Fibroblast of peridontal ligament (primary cell): Measurements from ENCODE around the gene NDRG3.
"Not testable (repeated sequence)": the region's sequence is repeated elsewhere in the genome, so short reads cannot be mapped to it uniquely, and the experiment has no call there.

Experiments used
- DNase-seq: peaks from one replicate; pipeline ENCODE4 v3.0.0-alpha.2; 2010; ENCODE audit errors: extremely low read depth

NDRG3 gene

GRCh38 chr20:36688630-36689029 is 57.3 kb downstream of the NDRG3 start:
- no peak for DNase-seq

- no peak for DNase-seq
Measured at GRCh38 chr20:36687850-36688249, 58.0 kb downstream of the NDRG3 start.

GRCh38 chr20:36686944-36687343 is 58.9 kb downstream of the NDRG3 start:
- no peak for DNase-seq

- DNase-seq, result no peak
Measured at GRCh38 chr20:36686504-36686903, 59.4 kb downstream of the NDRG3 start.

GRCh38 chr20:36684747-36685146 is 61.1 kb downstream of the NDRG3 start:
- no peak for DNase-seq

GRCh38 chr20:36682311-36682710 is 63.6 kb downstream of the NDRG3 start:
- no peak for DNase-seq

GRCh38 chr20:36677422-36677771 is 68.5 kb downstream of the NDRG3 start:
- DNase-seq, result no peak

- DNase-seq, result no peak
Measured at GRCh38 chr20:36676701-36677421, 69.0 kb downstream of the NDRG3 start.

- not testable (repeated sequence) for DNase-seq
Measured at GRCh38 chr20:36675545-36675944, 70.3 kb downstream of the NDRG3 start.

- peak; percentile 2 for DNase-seq
Measured at GRCh38 chr20:36672991-36673390, 72.9 kb downstream of the NDRG3 start.

- no peak for DNase-seq
Measured at GRCh38 chr20:36670665-36671357, 75.1 kb downstream of the NDRG3 start.

GRCh38 chr20:36666181-36666740 is 79.6 kb downstream of the NDRG3 start:
- DNase-seq, result peak; percentile 60

- no peak for DNase-seq
Measured at GRCh38 chr20:36663031-36663430, 82.9 kb downstream of the NDRG3 start.

- DNase-seq, result no peak
Measured at GRCh38 chr20:36658300-36658699, 87.6 kb downstream of the NDRG3 start.

- no peak for DNase-seq
Measured at GRCh38 chr20:36656733-36657132, 89.2 kb downstream of the NDRG3 start.

GRCh38 chr20:36655004-36655403 is 90.9 kb downstream of the NDRG3 start:
- no peak for DNase-seq

- DNase-seq, result no peak
Measured at GRCh38 chr20:36654506-36654905, 91.4 kb downstream of the NDRG3 start.

GRCh38 chr20:36653456-36653855 is 92.4 kb downstream of the NDRG3 start:
- no peak for DNase-seq

- DNase-seq, result no peak
Measured at GRCh38 chr20:36647196-36648121, 98.4 kb downstream of the NDRG3 start.

GRCh38 chr20:36646678-36647077 is 99.2 kb downstream of the NDRG3 start:
- no peak for DNase-seq

- DNase-seq, result no peak
Measured at GRCh38 chr20:36645998-36646397, 99.9 kb downstream of the NDRG3 start, which contains the start of gene SLA2. Gene SLA2, minus strand, starts transcription at chr20:36646196. Its CDS starts 4,861 bp downstream, at chr20:36641335.

- DNase-seq, result no peak
Measured at GRCh38 chr20:36645353-36645752, 100.5 kb downstream of the NDRG3 start.
